ENCODE measurements around the gene WDFY1. TPM values are rescaled to one million over a fixed set of nuclear protein-coding genes. Genes with fewer than 3 reads are reported as not detected.
A peak's percentile ranks its signal among the peaks of the same experiment; 100 is the strongest.

The WDFY1 gene
- total RNA-seq, 1 experiment from 2014 or later = 37.5 TPM

- Mint-ChIP-seq H3K36me3 (ENCODE audit: insufficient read depth, unreplicated experiment) (peaks cover 6% of the 10 kb centered on the region), H3K4me1 (ENCODE audit: low read depth, unreplicated experiment) (no peaks in the 10 kb centered on the region)
Measured at GRCh38 chr2:223915071-223915470, 30.1 kb downstream of the WDFY1 start.

GRCh38 chr2:223914324-223914723 is 30.8 kb downstream of the WDFY1 start:
- Mint-ChIP-seq H3K36me3 (ENCODE audit: insufficient read depth, unreplicated experiment) (peaks cover 6% of the 10 kb centered on the region), H3K4me1 (ENCODE audit: low read depth, unreplicated experiment) (peaks cover 7% of the 10 kb centered on the region), H3K27me3 (ENCODE audit: unreplicated experiment) (no peaks in the 10 kb centered on the region), H3K27ac (ENCODE audit: unreplicated experiment) (no peak overlapping the region), H3K4me3 (ENCODE audit: low read depth, unreplicated experiment) (no peak overlapping the region), H3K9me3 (ENCODE audit: low read depth, unreplicated experiment) (no peaks in the 10 kb centered on the region)
- CTCF ChIA-PET = interaction anchor here (0.7 kb wide), 1 partner anchor 436 kb away, joined by 4 read pairs; no protein-coding TSS in a partner anchor
- BruUV-seq (replicated peaks) = no TSS peak
- intact Hi-C loops (cut with micrococcal nuclease; ENCODE audit: unreplicated experiment) = no loop called here
- no peak for DNase-seq
- TF ChIP-seq CTCF (IDR thresholded peaks at IDR 0.05; ENCODE audit: unreplicated experiment) = no peak

More at GRCh38 chr2:223915071-223915470, 30.1 kb downstream of the WDFY1 start:
- DNase-seq = no peak
- no peak overlapping the region for H3K27ac Mint-ChIP-seq (ENCODE audit: unreplicated experiment)
- no peak overlapping the region for H3K4me3 Mint-ChIP-seq (ENCODE audit: low read depth, unreplicated experiment)
- BruUV-seq (replicated peaks) = no TSS peak
- CTCF ChIA-PET = interaction anchor here (0.6 kb wide), 1 partner anchor 34 kb away, joined by 4 read pairs; no protein-coding TSS in a partner anchor
- no peaks in the 10 kb centered on the region for H3K27me3 Mint-ChIP-seq (ENCODE audit: unreplicated experiment)
- intact Hi-C loops (cut with micrococcal nuclease; ENCODE audit: unreplicated experiment) = no loop called here
- no peaks in the 10 kb centered on the region for H3K9me3 Mint-ChIP-seq (ENCODE audit: low read depth, unreplicated experiment)
- TF ChIP-seq CTCF (IDR thresholded peaks at IDR 0.05; ENCODE audit: unreplicated experiment) = no peak

GRCh38 chr2:223909001-223909741 is 36.0 kb downstream of the WDFY1 start:
- no peaks in the 10 kb centered on the region for H3K9me3 Mint-ChIP-seq (ENCODE audit: low read depth, unreplicated experiment)
- H3K27ac Mint-ChIP-seq (ENCODE audit: unreplicated experiment) = no peak overlapping the region
- no peak for DNase-seq
- H3K4me3 Mint-ChIP-seq (ENCODE audit: low read depth, unreplicated experiment) = no peak overlapping the region
- BruUV-seq (replicated peaks) = no TSS peak
- intact Hi-C loops (cut with micrococcal nuclease; ENCODE audit: unreplicated experiment) = no loop called here
- H3K27me3 Mint-ChIP-seq (ENCODE audit: unreplicated experiment) = no peaks in the 10 kb centered on the region
- H3K36me3 Mint-ChIP-seq (ENCODE audit: insufficient read depth, unreplicated experiment) = peaks cover 10% of the 10 kb centered on the region
- CTCF ChIA-PET = interaction anchor here (0.6 kb wide), 1 partner anchor 19 kb away, joined by 3 read pairs; no protein-coding TSS in a partner anchor
- TF ChIP-seq CTCF (IDR thresholded peaks at IDR 0.05; ENCODE audit: unreplicated experiment) = no peak
- peaks cover 23% of the 10 kb centered on the region for H3K4me1 Mint-ChIP-seq (ENCODE audit: low read depth, unreplicated experiment)

- peaks cover 10% of the 10 kb centered on the region for H3K36me3 Mint-ChIP-seq (ENCODE audit: insufficient read depth, unreplicated experiment)
- H3K27ac Mint-ChIP-seq (ENCODE audit: unreplicated experiment) = peak overlapping the region; percentile 1
- TF ChIP-seq CTCF (IDR thresholded peaks at IDR 0.05; ENCODE audit: unreplicated experiment) = no peak
- no TSS peak for BruUV-seq (replicated peaks)
- H3K9me3 Mint-ChIP-seq (ENCODE audit: low read depth, unreplicated experiment) = no peaks in the 10 kb centered on the region
- no peak overlapping the region for H3K4me3 Mint-ChIP-seq (ENCODE audit: low read depth, unreplicated experiment)
- H3K27me3 Mint-ChIP-seq (ENCODE audit: unreplicated experiment) = no peaks in the 10 kb centered on the region
- H3K4me1 Mint-ChIP-seq (ENCODE audit: low read depth, unreplicated experiment) = peaks cover 23% of the 10 kb centered on the region
- CTCF ChIA-PET = no interaction called here
- no peak for DNase-seq
- intact Hi-C loops (cut with micrococcal nuclease; ENCODE audit: unreplicated experiment) = no loop called here
Measured at GRCh38 chr2:223908304-223908998, 36.7 kb downstream of the WDFY1 start.

Measured in Calu3 (cell line).